Measurements from ENCODE around the gene MYO1D.

GRCh38 chr17:32854832-32855389 is 22.0 kb downstream of the MYO1D start:
- TF ChIP-seq CTCF (IDR thresholded peaks at IDR 0.05) (no peak), POLR2AphosphoS5 (IDR thresholded peaks at IDR 0.05; ENCODE audit: low read depth, low read length) (no peak), SIN3A (IDR thresholded peaks at IDR 0.05; ENCODE audit: borderline replicate concordance, insufficient read depth, low read depth, low read length) (no peak)

All from Panc1 (cell line).